ENCODE measurements around the gene CD209. TPM values are rescaled to one million over a fixed set of nuclear protein-coding genes. Genes with fewer than 3 reads are reported as not detected.

Gene CD209
- total RNA-seq, 4 donors from 2014 or later: 12.7 to 21.8 (median 17.2) TPM

- ATAC-seq (ENCODE audit: low FRiP score): no peak
- TF ChIP-seq CTCF (IDR thresholded peaks at IDR 0.05): no peak
- DNase-seq (ENCODE audit: low spot score): no peak
Observed at GRCh38 chr19:7692417-7693088, 54.8 kb downstream of the CD209 start.

GRCh38 chr19:7691497-7691896 is 55.8 kb downstream of the CD209 start:
- TF ChIP-seq CTCF (IDR thresholded peaks at IDR 0.05): no peak

GRCh38 chr19:7690779-7691258 is 56.5 kb downstream of the CD209 start:
- DNase-seq (ENCODE audit: low spot score): no peak
- no peak for ATAC-seq (ENCODE audit: low FRiP score)

More at GRCh38 chr19:7691497-7691896, 55.8 kb downstream of the CD209 start:
- DNase-seq (ENCODE audit: low spot score): no peak
- ATAC-seq (ENCODE audit: low FRiP score): no peak

More at GRCh38 chr19:7690779-7691258, 56.5 kb downstream of the CD209 start:
- TF ChIP-seq CTCF (IDR thresholded peaks at IDR 0.05): no peak

Other genes starting within 250 kb of the CD209 start
- 10 to 100 TPM; 31.9 to 49.8 (median 36.6) TPM for gene ZNF358, start 231.4 kb downstream of the CD209 start, total RNA-seq
- 10 to 100 TPM; 24.5 to 41.1 (median 31.9) TPM for gene MCOLN1, start 224.9 kb downstream of the CD209 start, total RNA-seq
- 10 to 100 TPM; 50.3 to 92.4 (median 64.6) TPM for gene PNPLA6, start 211.8 kb downstream of the CD209 start, total RNA-seq
- gene CAMSAP3, start 151.7 kb downstream of the CD209 start, total RNA-seq: 1 to 10 TPM in 1 of 4 donors, under 1 TPM in 2, not detected in 1; 0.36 to 1.0 (median 0.69) TPM
- gene XAB2, start 118.0 kb downstream of the CD209 start, total RNA-seq: 10 to 100 TPM; 22.5 to 37.0 (median 27.8) TPM
- 10 to 100 TPM; 11.2 to 22.8 (median 17.0) TPM for gene PET100, start 117.7 kb downstream of the CD209 start, total RNA-seq
- not detected for gene PCP2, start 113.8 kb downstream of the CD209 start, total RNA-seq
- gene STXBP2, start 110.4 kb downstream of the CD209 start, total RNA-seq: 10 to 100 TPM; 29.7 to 46.1 (median 37.7) TPM
- 1 to 10 TPM in 1 of 4 donors, not detected in 3; 1.6 TPM for gene RETN, start 78.5 kb downstream of the CD209 start, total RNA-seq
- 1 to 10 TPM; 2.2 to 6.5 (median 3.4) TPM for gene MCEMP1, start 70.4 kb downstream of the CD209 start, total RNA-seq
- 10 to 100 TPM; 54.1 to 83.6 (median 76.7) TPM for gene TRAPPC5, start 66.7 kb downstream of the CD209 start, total RNA-seq
- 1 to 10 TPM in 2 of 4 donors, under 1 TPM in 2; 0.65 to 1.8 (median 1.0) TPM for gene FCER2, start 45.4 kb downstream of the CD209 start, total RNA-seq
- 1 to 10 TPM; 2.3 to 9.3 (median 6.0) TPM for gene CLEC4G, start 15.4 kb downstream of the CD209 start, total RNA-seq
- under 1 TPM in 2 of 4 donors, not detected in 2; 0.56 to 0.93 TPM for gene CLEC4M, start 15.7 kb upstream of the CD209 start, total RNA-seq
- gene EVI5L, start 82.7 kb upstream of the CD209 start, total RNA-seq: 10 to 100 TPM in 1 of 4 donors, 1 to 10 TPM in 3; 6.9 to 10.8 (median 7.9) TPM
- gene PRR36, start 126.9 kb upstream of the CD209 start, total RNA-seq: not detected
- 1 to 10 TPM in 3 of 4 donors, under 1 TPM in 1; 0.79 to 6.5 (median 3.0) TPM for gene LRRC8E, start 141.0 kb upstream of the CD209 start, total RNA-seq
- 10 to 100 TPM; 12.9 to 13.7 (median 13.6) TPM for gene MAP2K7, start 156.3 kb upstream of the CD209 start, total RNA-seq
- not detected for gene TGFBR3L, start 167.3 kb upstream of the CD209 start, total RNA-seq
- gene SNAPC2, start 172.8 kb upstream of the CD209 start, total RNA-seq: 10 to 100 TPM in 3 of 4 donors, 1 to 10 TPM in 1; 4.7 to 13.1 (median 12.3) TPM
- gene CTXN1, start 178.6 kb upstream of the CD209 start, total RNA-seq: 1 to 10 TPM in 3 of 4 donors, not detected in 1; 1.6 to 3.7 (median 2.0) TPM
- gene TIMM44, start 196.1 kb upstream of the CD209 start, total RNA-seq: 10 to 100 TPM; 44.3 to 53.3 (median 47.6) TPM

Data from omental fat pad (tissue), 4 donors.